Activated CD4-positive, alpha-beta T cell treated with anti-CD3 and anti-CD28 coated beads for 24 hours (primary cell): Measurements from ENCODE around the gene COMT.
"Not testable (repeated sequence)": the region's sequence is repeated elsewhere in the genome, so short reads cannot be mapped to it uniquely, and the experiment has no call there.

Experiments used
- DNase-seq, 2 donors: peaks; one replicate each; pipeline ENCODE4 v3.0.0-alpha.2; 2020; ENCODE audit warnings: low read depth in 2 of 2

Gene COMT

DNA sequence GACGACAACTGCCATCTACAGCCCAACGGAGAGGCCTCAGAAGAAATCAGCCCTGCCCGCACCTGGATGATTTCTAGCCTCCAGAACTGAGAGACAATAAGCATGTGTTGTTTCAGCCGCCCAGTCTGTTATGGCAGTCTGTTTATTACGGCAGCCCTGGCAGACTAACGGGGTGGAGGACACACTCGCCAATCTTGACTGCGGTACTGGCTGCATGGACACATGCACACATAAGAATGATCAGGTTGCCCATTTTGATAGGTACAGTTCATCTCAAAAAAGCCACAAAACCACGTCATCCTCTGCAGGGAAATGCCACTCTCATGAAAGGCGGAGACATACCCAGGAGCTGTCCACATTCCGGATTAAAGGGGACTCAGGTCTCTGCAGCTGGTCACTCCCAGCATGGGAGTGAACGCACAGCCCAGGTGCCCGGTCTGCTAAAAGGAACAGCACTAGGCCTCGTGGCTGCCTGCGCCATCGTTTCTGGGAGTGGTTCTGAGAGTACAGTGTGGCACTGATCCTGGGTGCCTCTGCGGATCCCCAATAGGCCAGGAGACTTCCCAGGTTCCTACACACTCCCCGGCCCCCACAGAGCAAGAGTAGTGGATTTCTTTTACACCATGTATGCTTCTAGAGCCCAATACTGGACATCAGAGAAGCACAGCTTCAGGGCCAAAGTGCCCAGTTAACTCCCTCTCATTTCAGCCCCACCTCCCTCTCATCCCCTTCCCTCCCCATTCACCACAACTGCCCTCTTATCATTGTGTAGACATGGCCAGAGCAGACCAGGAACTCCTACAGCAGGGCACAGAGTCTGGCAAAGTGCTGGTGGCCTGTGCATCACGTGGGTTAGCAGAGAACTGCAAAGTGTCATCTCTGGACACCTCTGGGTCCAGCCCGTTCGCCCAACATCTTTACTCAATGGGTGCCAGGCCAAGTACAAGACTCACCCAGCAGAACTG is 11.7 kb upstream of the COMT start:
- DNase-seq, result no peak

GRCh38 chr22:19930551-19931486 is 10.8 kb upstream of the COMT start:
- DNase-seq, result no peak

DNA sequence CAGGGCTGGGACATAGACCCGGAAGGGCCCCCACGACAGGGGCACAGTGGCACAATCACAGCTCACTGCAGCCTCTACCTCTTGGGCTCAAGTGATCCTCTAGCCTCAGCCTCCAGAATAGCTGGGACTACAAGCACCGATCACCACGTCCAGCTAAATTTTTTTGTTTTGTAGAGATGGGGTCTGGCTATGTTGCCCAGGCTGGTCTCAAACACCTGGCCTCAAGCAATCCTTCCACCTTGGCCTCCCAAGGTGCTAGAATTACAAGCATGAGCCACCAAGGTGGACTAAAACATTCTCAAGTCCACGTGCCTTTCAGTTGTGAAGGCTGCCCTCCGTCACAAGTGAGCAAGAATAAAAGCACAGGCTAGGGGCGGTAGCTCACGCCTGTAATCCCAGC is 10.1 kb upstream of the COMT start:
- DNase-seq, result no peak

GRCh38 chr22:19932367-19933206 is 9.0 kb upstream of the COMT start:
- DNase-seq, result no peak

DNA sequence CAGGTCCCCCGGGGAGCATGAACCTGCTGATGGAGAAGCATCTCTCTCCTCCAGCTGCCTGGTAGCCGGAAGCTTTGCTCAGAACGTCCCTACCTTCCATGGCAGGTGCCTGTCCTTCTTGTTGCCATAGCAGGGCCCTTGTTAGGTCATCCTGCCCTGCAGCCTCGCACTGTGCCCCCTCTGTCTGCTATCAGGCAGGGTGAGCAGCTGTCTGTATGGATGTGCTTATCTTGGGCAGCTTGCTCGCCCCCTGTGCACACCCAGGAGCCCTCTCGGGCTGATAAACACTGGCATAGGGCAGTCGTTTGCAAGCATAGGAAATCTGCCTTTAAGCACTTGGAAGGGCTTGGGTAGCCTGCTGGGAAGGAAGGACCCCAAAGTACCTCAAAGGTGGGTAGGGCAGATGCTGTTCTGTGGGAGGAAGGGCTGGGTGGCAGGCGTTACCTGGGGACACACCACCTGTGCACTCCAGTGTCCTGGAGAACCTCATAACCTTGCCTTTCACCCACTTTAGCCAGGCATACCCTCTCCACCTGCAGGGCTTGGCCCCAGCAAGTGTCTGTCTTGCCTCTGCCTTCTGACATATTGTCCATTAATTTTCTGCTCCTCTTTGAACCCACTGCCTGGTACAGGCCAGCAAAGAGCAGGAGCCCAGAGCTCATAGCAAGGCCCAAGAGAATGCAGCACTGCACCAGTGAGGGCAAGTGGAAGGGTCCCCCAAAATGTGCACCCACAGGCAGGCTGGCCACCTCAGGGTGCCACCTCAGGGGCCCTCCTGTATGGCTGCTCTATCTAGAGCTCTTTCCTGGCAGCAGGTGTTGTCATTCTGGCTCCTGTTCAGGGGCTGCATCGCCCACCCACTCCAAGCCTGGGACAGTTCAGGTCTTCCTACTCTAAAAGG is 8.0 kb upstream of the COMT start:
- DNase-seq, result no peak

GRCh38 chr22:19935123-19935718 is 6.4 kb upstream of the COMT start:
- DNase-seq, result not testable (repeated sequence)

DNA sequence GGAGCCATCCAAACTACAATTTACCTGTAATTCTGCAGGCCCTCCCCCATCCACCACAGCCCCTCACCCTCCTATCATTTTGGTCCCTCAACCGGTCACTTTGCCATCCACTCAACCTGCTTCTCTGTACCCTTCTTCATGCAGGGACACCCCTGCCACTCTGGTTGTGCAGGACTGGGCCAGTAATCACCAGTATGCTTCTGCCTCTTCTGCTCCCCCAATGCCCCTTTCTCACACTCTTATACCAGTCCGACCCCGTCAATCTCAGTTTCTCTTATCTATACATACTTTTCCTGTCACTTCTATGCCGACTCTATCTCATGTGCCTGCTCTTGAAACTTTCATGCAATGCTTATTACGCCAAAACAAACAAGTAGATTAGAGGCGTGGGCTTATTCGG is 5.1 kb upstream of the COMT start:
- no peak for DNase-seq

- no peak for DNase-seq
These were observed 3.7 kb upstream of the COMT start for GRCh38 chr22:19937616-19938473.

DNA sequence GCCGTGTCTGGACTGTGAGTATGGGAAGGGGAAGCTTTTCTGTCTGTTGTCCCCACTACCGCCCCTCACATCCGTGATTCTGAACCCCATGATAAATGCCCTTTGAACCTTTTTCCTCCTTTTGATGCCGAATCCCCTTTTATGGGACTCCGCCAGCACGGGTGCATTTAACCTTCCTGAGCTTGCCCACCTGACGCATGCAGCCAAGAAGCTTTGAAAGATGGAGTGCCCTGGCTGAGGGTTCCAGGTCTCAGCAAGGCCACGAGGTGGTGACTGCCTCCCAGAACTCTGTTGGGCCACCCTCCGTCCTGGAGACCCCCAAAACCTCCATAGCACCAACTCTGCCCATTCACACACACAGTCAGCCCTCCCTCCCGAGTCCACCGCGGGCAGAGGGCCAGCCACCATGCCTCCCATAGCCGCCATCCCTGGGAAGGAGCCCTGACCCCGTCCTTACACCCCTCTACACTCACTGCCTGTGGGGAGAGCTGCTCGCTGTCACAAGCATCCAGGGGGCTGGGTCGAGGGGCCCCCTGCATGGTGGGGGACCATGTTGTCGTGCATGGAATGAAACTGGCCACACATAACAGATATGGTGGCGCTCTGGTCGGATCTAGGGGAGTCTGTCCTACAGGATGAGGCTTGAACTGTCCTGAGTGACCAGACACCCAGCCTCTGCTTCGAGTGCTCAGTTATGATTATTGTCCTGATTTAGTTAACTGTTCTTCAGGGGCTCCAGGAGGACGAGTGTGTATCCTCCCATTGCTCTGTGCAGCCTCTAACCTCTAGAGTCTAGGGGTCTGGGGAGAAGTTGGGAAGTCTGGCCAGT is 822 bp upstream of the COMT start:
- DNase-seq, result no peak

DNA sequence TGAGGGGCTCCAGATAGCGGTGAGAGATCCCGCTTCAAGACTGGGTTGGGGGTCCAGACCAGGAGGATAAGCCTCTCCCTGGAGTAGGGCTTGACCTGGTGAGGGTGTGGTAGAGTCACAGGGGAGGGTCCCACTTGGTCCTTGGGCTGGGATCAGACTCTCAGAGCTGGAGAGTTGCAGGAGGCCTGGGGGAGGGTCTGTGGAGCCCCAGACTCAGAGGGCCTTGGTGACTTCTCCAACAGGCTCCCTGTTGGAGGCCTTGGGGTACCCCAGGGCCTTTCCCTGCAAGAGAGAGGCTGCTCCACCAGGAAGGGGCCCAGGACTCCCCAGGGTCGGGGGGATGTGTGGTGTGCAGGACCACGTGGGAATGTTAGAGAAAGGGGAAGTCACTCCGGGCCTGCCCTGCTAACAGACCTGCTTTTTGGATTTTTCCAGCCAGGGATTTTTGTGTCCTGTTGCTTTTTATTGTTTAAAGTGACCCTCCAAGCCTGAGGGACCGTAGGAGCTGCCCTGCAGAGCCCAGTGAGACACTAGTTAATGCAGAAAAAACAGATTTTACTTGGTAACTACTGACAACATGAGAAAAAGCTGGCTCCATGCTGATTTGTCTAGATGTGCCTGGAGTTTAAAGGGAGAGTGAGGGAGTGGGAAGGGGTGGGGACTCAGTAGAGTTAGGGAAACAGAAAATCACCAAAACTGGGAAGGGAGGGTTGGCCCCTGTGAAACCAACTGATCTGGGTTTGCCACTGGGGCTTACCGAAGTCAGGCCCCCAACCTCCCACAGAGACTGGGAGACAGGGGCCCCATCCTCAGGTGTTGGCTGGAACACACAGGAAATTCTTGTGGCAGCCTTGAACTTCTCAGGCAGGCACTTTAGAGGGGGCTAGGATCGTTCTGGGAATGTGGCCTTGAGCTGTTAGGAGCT is 847 bp downstream of the COMT start:
- no peak for DNase-seq

DNA sequence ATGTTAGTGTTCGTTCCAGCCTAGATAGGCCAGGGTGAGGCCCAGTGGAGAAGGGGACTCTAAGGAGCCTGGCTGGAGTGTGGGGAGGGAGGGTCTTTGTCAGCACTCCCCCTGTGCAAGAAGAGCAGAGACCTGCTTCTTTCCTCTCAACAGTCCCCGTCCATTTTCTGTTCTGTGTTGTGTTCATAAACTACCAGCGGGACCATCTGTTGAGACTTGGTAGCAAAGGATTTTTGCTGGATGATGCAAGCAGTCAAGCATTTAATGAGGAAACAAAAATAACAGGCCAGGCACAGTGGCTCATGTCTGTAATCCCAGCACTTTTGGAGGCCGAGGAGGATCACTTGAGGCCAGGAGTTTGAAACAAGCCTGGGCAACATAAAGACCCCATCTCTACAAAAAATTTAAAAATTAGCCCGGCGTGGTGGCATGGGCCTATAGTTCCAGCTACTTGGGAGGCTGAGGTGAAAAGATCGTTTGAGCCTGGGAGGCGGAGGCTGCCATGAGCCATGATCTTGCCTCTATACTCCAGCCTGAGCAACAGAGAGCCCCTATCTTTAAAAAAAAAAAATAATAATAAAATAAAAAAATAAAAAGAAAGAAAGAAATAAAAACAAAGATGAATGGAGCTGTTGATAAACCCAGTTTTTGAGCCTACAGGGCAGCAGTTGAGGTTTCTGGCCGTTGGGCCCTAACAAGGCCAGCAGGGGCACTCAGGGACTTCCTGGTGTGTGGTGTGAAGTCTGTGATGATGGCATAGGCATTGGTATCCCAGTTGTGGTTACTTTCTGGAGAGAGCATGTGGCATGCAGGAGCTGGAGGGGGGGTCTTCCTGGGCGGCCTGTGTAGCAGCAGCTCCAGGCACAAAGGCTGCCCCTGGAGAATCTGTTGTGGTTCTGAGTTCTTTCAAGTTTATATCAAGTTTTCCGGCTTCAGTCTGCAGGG is 1.8 kb downstream of the COMT start:
- no peak for DNase-seq

- DNase-seq, result no peak
These were observed 6.6 kb downstream of the COMT start for GRCh38 chr22:19948057-19948760.

DNA sequence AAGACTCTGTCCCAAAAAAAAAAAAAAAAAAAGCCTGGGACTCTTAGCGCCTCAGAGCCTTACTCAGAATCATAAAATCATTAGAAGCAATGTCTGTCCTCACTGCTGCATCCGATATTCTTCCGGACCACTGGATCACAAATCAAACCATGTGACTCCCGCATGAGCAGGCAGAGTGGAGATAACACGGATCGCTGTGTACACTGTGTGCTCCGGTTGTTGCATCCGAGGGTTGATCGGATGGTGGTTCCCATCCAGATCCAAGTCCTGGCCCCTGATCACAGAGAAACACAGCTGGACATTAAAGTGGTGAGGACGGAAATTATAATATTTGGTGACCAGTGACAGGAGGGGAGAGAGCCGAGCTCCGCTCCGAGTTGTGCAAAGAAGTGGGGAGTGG is 9.8 kb downstream of the COMT start:
- no peak for DNase-seq

DNA sequence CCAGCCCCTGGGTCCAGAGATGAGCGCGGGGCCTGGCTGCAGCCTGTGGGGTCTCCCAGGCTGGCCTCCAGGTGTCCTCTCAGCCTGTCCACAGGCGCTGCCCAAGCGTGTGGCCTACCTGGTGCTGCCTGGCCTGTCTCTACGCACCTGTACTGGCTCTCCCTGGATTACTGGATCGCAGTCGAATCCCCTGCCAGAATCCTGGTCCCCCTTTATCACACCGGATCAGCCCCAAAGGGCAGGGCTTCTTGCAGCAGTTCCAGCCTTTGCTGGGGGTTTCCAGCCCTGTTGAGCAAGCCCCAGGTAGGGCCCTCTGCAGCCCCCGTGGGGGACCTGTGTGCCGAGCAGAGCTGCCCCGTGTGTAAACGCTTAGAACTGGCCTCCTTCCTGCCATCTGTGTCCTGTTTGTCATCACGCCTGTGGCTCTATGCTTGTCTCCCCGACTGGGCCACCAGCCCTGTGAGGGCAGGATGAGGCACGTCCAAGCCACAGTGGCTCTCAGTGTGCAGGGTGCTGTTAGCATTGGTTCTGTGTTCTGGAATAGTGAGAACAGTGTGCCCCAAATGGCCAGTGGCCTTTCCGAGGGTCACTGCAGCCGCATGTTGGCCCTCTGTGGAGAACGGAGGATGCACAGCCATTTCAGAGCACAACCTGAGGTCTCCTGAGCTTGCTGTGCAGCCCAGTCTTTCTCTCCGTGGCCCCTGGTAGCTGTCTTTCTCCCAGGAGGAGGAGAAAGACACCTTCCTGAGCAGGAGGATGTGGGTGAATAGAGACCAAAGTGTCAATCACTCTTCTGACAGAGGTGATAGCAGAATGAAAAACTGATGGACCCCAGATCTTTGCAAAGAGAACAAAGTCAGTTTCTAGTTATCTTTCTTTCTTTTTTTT is 13.9 kb downstream of the COMT start:
- DNase-seq, result no peak
